Frontal cortex (tissue), 4 donors: ENCODE measurements around the gene RUSC1. TPM values are rescaled to one million over a fixed set of nuclear protein-coding genes. Genes with fewer than 3 reads are reported as not detected.
A peak's percentile ranks its signal among the peaks of the same experiment; 100 is the strongest.

Experiments
- DNase-seq, 2 donors: peaks; one replicate each; pipeline ENCODE4 v3.0.0; 2012; ENCODE audit warnings: low spot score in 2 of 2
- FAIRE-seq: peaks from 2 replicates; lab custom pipeline; 2012; peaks lifted over from hg19 to GRCh38; lab: Jason Lieb, UNC
- total RNA-seq: library from RNA; depleted of rRNA; stranded (reverse); fragments of >200 nt; gene quantifications from one replicate; pipeline ENCODE4 v1.2.3, GENCODE V29; 2014
- donor health status: control.
- donor health status: control.
- donor health status: control.

The RUSC1 gene
- total RNA-seq, 1 donor from 2014 or later = 44.8 TPM

- no peak for FAIRE-seq
Observed at GRCh38 chr1:155293086-155293749, 27.5 kb upstream of the RUSC1 start.

GRCh38 chr1:155294520-155295182, 26.0 kb upstream of the RUSC1 start:
- FAIRE-seq (no peak), DNase-seq (no peak)

More at GRCh38 chr1:155293086-155293749, 27.5 kb upstream of the RUSC1 start:
- no peak for DNase-seq

DNA sequence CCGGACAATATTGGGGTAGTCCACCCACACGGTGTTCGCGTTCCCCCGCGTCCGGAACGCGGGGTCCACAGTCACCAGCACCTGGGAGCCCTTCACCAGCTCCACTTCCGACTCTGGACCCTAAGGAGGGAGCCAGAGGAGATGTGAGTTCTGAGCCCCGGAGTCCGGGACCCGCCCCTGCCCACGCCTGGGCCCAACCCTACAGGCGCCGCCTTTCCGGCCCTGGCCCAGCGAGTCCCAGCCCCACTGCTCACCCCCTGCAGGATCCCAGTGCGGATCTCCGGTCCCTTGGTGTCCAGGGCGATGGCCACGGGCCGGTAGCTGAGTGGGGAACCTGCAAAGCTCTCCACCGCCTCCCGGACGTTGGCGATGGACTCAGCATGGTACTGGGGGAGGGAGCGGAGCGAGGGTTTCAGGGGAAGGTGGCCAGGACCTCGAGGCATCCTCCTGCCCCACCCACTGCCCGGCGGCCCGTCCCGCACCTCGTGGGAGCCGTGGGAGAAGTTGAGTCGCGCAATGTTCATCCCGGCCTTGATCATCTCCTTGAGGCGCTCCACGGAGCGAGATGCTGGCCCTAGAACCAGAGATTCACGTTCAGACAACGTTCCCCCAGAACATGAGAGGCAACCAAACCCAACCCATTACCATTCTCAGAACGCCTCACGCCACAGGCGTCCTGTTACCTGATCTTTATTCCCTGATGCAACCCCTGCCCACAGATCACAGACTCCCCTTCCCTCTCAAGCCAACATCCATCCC, 25.3 kb upstream of the RUSC1 start:
- FAIRE-seq (no peak), DNase-seq (no peak)

GRCh38 chr1:155295942-155296267, 24.8 kb upstream of the RUSC1 start:
- DNase-seq (no peak), FAIRE-seq (no peak)

GRCh38 chr1:155296661-155297060, 24.0 kb upstream of the RUSC1 start:
- no peak for FAIRE-seq
- no peak for DNase-seq

GRCh38 chr1:155297384-155297783, 23.3 kb upstream of the RUSC1 start:
- FAIRE-seq = no peak
- DNase-seq = no peak

DNA sequence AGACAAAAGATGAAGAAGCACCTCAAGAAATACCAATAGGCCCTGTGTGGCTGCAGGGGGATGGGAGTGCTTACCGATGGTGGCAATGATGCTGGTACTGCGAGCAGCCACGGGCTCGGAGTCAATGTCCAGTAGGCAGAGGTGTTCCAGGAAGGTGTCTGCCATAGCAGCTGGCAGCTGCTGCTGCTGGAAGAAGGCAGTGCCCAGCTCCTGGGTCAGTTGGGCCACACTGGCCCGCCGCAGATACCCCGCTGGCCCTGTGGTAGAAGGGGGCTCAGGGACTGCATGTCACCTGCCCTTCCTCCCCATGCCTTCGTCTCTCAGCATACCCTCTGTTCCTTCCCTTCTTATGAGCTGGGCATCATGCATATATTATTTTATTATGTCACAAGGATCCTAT, 20.7 kb upstream of the RUSC1 start:
- FAIRE-seq (no peak), DNase-seq (no peak)

GRCh38 chr1:155300553-155301329, 20.0 kb upstream of the RUSC1 start:
- FAIRE-seq (no peak), DNase-seq (no peak)

DNA sequence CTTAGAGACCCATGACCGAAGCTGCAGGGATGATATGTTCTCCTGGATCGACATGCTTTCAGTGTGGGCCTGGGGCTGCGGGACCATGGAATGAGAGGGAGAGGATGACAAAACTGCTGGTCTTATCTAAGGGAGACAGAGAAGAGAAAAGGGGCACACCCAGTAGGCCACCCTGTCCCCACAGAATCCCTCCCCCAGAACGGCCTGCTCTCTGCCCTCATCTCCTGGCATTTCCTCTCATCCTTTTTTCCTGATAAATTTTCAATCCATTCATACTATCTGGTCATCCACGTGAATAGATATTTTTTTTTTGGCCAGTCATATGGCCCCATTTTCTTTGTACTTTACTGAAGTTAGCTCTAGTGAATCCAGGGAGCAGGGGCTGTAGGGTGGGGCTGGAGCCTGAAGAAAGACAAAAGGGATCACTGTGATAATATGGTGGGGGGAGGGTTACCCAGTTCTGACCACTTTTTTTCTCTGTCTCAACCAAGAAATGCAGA, 19.3 kb upstream of the RUSC1 start, which contains the start of gene PKLR:
TSS of gene PKLR (minus strand) at position 97 of the 500 bp plus-strand sequence. CDS start at position 54, 43 bp downstream.
- no peak for DNase-seq

DNA sequence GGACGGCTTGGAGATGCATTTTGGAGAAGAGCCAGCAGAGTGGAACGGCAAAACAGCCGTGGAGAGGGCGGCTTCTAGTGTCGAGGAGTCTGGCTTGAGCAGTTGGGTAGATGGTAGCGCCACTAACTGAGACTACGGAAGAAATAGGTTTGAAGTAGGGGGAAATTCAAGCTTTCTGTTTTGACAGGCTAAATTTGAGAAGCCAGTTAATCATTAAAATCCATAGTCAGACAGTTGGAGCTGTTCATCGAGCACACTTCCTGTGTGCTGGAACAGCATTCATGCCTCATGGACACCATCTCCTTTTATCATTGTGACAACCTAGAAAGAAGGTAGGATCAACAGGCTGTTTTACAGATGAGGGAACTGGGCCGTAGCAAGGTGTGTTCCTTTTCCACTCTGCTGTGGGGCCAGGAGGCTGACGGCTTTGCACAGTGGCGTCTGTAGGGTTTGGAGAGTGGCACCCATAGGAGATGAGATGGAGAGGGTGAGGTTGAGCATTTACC, 16.1 kb upstream of the RUSC1 start:
- no peak for DNase-seq
- FAIRE-seq = no peak

More for the DNA sequence above, 19.3 kb upstream of the RUSC1 start, which contains the start of gene PKLR:
- FAIRE-seq = no peak

- no peak for DNase-seq
- no peak for FAIRE-seq
Observed at GRCh38 chr1:155305881-155306391, 14.8 kb upstream of the RUSC1 start.

- no peak for DNase-seq
- FAIRE-seq = no peak
Observed at GRCh38 chr1:155307247-155307740, 13.4 kb upstream of the RUSC1 start.

DNA sequence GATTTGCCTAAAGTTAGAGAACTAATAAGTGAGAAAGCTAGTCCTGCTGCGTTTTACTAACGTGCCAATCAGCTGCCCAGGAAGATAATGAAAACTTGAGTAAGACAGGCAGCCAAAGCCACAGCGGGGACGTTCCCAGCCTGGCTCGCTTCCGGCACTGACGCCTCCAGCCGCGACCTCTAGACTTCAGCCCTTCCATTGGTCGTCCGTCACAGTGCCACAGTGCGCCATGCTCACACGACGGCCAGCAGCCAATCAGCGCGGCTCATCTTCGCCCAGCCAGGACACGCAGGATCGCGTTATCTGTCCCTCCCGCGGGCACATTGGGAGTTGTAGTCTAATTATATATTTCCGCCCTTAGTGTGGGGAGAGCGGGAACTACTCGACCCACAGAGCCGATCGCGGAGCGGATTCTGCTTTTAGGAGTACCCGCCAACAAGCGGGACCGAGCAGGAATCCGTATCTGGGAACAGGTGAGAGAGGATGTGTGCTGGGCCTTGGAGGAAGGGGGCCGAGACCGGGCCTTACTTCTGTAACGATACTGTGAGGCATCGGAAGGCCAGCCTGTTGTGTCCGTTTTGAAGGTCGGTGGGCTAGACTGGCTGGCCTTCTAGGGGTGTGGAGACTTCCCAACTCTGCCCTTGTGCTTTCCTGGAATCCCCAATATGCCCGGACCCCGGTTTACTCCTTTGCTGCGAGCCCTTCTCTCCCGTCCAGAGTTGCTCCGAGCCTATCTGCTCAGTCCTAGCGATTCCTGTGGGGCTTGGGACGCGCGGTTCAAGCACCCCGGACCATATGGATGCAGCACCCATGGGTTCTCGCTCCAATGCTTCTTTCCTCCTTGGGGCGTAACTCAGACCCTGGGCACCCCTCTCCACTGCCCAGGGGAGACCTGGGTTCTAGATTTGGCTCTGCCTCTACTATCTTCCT, 11.9 kb upstream of the RUSC1 start, which contains the start of gene FDPS:
TSS of gene FDPS (plus strand) at position 374 of the 930 bp plus-strand sequence. CDS start 924 bp downstream, outside the sequence.
- FAIRE-seq (peak; percentile 89), DNase-seq (peak; percentile 92 to 96)

- DNase-seq = no peak
- no peak for FAIRE-seq
Observed at GRCh38 chr1:155309423-155310021, 11.2 kb upstream of the RUSC1 start.

GRCh38 chr1:155313261-155313660, 7.4 kb upstream of the RUSC1 start:
- no peak for FAIRE-seq
- DNase-seq = no peak

DNA sequence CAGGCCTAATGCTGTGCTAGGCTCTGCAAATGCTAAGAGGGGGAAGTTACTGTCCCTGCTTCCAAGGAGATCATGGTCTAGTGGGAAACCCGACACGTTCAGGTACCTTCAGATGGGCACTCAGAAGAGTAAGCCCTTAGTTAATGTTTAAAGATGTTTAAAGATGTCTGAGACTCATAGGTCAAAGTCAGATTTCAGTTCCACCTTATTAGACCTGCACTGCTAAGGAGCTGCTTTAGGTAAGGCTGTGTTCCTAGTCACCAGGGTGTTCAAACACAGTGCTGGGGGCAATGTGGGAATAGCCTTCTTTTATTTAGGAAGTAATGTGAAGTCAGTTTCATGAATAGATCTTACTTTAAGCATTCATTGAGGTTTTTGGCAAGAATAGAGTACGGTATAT, 3.8 kb upstream of the RUSC1 start:
- DNase-seq (no peak), FAIRE-seq (no peak)

DNA sequence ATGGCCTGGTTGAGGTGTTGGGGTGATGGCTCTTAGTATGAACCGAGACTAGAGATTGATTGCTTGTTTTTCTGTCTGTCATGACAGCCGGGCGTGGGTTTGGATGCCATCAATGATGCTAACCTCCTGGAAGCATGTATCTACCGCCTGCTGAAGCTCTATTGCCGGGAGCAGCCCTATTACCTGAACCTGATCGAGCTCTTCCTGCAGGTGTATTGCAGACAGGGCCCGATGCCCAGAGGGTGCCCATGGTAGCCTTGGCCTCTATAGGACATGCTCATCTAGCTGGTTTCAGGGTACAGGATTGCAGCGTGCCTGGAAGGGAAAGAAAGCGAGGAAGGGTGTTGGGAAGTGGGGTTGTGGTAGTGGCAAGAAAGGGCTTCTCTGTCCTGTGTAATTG, 2.6 kb upstream of the RUSC1 start:
- no peak for DNase-seq
- no peak for FAIRE-seq

DNA sequence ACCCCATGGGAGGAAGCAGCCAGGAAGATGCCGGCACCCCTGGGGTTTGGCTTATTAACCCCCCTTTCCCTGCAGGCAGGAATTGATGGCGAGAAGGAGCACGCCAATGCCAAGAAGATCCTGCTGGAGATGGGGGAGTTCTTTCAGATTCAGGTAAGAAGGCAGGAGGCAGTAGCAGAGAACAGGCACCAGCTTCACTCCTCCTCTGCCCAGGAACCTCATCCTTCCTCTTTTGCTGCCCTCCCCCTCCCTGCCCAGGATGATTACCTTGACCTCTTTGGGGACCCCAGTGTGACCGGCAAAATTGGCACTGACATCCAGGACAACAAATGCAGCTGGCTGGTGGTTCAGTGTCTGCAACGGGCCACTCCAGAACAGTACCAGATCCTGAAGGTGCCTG, 1.2 kb upstream of the RUSC1 start:
- FAIRE-seq (no peak), DNase-seq (no peak)
